HK-2 (cell line): ENCODE results near the gene HDGFL3.
"Not testable (repeated sequence)": the region's sequence is repeated elsewhere in the genome, so short reads cannot be mapped to it uniquely, and the experiment has no call there.

Experiments
- DNase-seq: peaks from one replicate; pipeline ENCODE4 v3.0.0-alpha.2; 2018; ENCODE audit not compliant: unreplicated experiment

The HDGFL3 gene

DNA sequence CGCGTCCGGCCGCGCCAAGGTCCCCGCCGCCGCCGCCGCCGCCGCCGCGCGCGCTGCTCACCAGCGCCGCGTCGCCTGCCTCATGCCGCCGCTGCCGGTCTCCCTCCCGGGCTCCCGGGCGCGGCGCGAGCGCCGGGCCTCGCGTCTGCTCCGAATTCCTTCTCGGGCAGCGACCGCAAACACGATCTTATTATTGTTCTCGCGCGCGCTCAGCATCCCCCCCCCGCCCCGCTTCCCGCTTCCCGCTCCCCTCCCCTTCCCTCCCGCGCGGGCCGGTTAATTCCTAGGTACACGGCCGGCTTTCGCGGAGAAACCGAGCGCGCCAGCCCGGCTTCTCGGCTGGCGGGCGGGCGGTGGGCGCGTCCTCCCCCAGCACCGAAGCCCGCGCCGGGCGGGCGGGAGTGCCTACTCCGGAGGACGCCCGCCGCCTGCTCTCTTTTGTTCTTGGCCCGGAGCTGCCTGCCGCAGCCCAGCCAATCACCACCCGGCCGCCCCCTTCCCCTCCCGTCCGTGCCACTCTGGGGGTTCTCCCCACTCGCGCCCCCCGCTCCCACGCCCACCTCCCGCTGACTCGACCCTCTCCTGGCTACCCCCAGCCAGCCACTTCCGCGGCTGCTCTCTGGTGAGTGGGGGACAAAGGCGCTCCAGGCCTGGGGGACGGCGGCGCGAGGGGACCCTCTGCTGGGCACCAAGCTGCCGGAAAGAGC, at the start of gene HDGFL3:
Gene HDGFL3 (minus strand): TSS at position 164 of the 707 bp plus-strand sequence. CDS start 409 bp downstream, outside the sequence.
- DNase-seq = peak; percentile 52

DNA sequence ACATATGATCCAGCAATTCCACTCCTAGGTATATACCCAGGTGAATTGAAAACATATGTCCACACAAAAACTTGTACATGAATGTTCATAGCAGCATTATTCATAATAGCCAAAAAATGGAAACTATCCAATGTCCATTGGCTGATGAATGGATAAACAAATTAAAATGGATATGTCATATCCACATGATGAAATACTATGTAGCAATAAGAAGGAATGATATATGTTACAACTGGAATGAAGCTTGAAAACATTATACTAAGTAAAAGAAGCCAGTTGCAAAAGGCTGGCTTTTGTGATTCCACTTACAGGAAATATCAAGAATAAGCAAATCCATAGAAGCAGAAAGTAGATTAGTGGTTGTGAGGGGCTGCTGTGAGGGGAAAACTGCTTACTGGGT, 43.2 kb upstream of the HDGFL3 start:
- no peak for DNase-seq

DNA sequence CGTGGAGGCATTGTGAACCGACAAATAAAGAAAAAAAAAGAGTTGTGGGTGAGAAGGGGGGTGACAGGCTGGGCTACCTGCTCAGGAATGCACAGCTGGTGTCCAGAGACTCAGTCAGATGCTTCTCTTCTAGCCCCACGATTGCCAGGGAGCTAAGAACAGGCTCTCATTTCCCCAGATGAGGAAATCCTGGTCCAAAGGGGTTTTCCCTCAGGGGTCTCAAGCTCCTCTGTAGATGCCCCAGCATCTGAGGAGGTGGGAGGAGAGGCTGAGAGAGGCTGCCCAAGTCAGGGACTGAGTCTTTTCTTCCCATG, 41.4 kb upstream of the HDGFL3 start:
- no peak for DNase-seq

- peak; percentile 21 for DNase-seq
Measured at GRCh38 chr15:83248151-83249029, 40.8 kb upstream of the HDGFL3 start.

DNA sequence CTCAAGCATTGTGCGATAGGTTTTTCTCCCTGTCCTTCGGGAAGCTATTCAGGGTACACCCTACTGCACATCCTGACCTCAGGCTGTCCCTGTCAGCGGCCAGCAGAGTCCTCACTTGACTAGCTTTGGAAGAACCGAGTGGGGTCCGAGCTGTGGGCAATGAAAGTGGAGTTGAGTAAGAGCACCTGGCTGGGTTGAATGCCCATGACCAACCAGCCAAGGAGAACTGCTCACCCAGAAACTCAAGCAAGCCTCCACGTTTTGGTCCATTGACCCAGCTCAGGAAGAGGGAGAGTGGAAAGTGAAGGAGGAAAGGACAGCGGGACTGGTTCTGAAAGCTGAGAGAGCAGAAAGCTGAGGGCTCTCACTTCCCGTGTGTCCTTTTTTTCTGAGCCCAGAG, 36.0 kb upstream of the HDGFL3 start:
- peak; percentile 25 for DNase-seq

GRCh38 chr15:83230242-83230641, 22.6 kb upstream of the HDGFL3 start:
- no peak for DNase-seq

- no peak for DNase-seq
Measured at GRCh38 chr15:83225449-83225848, 17.8 kb upstream of the HDGFL3 start.

DNA sequence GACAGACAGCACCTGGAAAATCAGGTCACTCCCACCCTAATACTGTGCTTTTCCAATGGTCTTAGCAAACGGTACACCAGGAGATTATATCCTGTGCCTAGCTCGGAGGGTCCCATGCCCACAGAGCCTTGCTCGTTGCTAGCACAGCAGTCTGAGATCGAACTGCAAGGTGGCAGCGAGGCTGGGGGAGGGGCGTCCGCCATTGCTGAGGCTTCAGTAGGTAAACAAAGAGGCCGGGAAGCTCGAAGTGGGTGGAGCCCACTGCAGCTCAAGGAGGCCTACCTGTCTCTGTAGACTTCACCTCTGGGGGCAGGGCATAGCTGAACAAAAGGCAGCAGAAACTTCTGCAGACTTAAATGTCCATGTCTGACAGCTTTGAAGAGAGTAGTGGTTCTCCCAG, 14.2 kb upstream of the HDGFL3 start:
- DNase-seq = not testable (repeated sequence)

- DNase-seq = no peak
Measured at GRCh38 chr15:83219026-83219425, 11.4 kb upstream of the HDGFL3 start.

- no peak for DNase-seq
Measured at GRCh38 chr15:83215306-83215705, 7.7 kb upstream of the HDGFL3 start.

GRCh38 chr15:83210619-83211018, 3.0 kb upstream of the HDGFL3 start:
- DNase-seq = peak; percentile 32

DNA sequence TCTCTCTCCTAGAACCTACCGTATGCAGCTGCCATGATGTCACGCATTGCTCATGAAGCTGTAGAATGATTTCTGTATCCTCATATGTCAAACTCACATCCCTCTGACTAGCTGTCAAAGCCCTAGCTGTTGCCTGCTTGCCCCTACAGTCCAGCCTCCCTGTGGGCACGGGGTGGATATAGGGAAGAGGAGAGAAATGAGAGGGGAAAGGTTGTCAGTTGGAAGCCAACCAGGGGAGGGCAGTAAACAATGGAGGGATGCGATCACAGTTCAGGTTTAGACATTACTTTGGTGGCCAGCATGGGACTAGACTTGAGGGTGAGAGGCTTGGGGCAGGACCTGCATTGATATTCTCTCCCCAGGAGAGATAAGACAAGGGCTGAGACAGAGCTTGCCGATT, 1.7 kb upstream of the HDGFL3 start:
- no peak for DNase-seq

- DNase-seq = no peak
Measured at GRCh38 chr15:83208367-83208661, 691 bp upstream of the HDGFL3 start.

DNA sequence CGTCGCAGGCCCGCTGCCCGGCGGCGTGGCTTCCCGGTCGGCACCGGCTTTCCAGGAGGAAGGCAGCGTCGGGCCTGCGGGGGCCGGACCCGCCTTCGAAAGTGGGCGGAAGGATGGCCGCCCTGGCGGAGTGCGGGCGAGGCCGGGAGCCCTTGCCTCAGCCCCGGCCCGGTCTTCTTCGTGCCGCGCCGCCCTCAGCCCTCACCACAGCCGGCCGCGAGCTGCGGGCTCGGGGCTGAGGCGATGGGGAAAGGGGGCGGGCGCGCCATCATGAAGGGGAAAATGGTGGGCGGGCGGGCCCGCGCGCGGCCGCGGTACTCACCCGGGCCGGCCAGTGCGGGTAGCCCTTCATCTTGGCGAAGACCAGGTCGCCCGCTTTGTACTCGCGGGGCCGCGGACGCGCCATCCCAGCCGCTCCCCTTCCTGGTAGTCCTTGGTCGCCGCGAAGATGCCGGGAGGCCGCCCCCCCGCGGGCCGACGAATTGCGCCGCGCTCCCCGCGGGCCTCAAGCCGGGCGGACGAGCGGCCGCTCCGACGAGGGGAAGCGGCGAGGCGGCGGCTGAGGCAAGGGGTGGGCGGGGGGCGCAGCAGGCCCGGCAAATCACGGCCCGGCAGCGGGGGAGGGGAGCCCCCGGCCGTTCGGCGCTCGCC, 489 bp downstream of the HDGFL3 start:
- peak; percentile 33 for DNase-seq

- DNase-seq = peak; percentile 30
Measured at GRCh38 chr15:83206526-83207008, 1.1 kb downstream of the HDGFL3 start.

DNA sequence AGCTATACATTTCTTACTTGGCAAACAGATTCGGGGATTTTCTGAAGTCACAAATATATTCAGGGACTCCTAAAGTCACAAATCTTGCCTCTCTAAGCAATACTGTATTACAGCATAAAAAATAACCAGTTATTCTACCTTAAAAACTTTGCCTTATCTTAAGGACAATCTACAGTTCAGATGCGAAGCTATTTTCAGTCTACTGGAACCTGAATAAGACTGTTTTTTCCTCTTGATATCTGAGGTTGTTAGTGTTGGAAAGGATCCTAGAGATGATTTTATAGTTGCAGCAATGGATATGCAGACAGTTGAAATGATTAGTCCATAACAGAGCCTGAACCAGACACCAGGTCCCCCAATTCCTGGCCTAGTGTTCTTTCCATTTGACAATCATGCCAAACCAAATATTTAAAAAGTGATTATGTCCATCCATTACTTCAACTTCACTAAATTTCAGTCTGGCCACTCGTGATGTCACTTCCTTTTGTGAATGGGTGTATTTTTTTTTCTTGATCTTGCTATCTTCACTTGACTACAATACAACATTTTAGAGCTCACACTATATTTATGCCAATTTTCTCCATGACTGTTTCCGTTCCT, 1.8 kb downstream of the HDGFL3 start:
- DNase-seq = no peak

DNA sequence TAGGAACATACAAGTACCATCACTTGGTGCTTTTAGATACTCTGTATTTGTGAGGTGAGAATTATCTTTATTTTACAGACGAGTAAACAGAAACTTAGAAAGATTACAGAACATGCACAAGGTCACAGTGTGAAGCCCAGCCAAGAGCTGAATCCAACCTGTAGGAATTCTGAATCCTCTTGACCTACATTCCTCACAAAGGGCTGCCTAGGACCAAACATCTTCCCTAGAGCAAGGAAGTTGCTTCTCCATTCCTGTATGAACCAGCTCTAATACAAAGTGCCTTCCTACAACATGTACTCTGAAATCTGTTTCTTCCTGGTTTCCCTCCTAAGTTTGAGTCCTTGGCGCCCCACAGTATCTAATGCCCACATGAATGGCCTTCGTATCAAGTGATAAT, 2.9 kb downstream of the HDGFL3 start:
- DNase-seq = no peak

- no peak for DNase-seq
Measured at GRCh38 chr15:83203543-83203942, 4.1 kb downstream of the HDGFL3 start.

- no peak for DNase-seq
Measured at GRCh38 chr15:83200589-83200988, 7.0 kb downstream of the HDGFL3 start.

DNA sequence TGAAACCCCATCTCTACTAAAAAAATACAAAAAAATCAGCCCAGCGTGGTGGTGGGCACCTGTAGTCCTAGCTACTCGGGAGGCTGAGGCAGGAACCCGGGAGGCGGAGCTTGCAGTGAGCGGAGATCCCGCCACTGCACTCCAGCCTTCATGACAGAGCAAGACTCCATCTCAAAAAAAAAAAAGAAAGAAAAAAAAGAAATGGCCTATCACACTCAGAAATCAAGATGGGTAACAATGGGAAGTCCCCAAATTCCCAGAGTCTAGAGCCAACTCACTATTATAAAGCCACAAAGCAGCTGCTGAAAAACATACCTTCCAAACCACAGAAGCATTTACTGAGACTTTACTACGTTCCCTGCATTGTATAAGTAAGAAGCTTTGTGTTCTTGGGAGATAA, 7.5 kb downstream of the HDGFL3 start:
- DNase-seq = no peak

DNA sequence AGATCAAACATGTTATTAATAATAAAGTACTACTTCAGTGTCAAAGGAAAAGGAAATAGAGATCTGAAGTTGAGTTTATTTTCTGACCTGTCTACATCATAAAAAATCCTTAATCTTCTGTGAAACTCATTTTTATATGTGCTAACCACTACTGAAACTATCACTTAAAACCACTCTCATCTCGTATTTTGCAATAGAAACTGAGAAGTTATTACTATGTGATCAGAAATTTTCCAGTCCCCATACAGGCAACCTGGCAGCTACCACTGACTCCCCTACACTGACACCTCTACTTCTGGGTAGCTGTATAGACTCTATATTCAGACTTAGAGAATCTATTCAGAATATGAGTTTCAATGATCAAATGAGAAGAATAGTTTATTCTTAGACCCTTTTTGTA, 8.3 kb downstream of the HDGFL3 start:
- no peak for DNase-seq

DNA sequence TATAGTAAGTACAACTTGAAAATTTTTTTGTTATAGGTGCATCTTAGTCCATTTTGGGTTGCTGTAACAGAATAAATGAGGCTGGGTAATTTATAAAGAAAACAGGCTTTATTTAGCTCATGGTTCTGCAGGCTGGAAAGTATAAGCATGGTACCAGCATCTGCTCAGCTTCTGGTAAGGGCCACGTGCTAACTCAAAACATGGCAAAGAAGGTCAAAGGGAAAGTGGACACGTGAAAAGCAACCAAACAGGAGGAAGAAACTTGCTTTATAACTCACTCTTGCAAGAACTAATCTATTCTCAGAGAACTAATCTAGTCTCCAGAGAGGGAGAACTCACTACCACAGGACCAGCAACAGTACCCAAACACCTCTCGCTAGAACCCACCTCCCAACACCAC, 9.1 kb downstream of the HDGFL3 start:
- DNase-seq = no peak
